ENCODE data around the gene SSBP3. TPM values are rescaled to one million over a fixed set of nuclear protein-coding genes. Genes with fewer than 3 reads are reported as not detected.
A peak's percentile ranks its signal among the peaks of the same experiment; 100 is the strongest.

The SSBP3 gene
- total and polyA plus RNA-seq, 2 of the 13 experiments (the other 11 are each of a cell fraction or from before 2014, with no cell fraction given), result 8.5 to 17.6 TPM

DNA sequence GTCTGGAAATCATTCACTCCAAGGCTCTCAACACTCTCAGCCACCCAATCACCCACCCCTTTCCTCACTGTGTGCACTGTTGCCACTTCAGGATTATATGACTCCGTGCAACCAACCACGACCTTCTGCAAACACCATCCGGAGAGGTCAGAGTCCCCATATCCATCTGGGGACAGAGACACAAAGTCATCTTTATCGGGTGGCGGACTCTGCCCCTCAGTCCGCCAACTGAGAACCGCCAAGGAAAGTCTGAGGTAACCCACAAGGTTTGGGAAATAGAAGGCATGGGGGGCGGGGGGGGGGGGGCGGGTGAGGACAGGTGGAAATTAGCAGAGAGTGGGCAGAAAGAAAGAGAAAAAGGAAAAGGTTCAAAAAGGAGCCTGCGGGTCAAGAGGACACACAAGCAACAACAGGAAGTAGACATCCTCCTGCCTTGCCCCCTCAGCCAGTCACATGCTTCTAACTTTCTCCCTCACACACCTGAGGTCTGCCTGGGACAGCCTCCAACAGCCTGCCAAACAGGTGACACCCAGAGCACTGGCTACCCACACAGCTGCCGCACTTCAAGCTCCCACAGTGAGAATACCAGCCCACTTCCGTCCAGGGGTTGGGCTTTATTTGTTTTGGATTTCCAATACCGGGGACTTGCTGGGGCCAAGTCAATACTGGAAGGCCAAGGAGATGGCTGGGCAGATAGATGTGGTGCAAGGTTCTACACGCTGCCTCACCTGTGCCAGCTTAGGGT is 58.1 kb downstream of the SSBP3 start (continued):
- TF ChIP-seq, protein P1, sequence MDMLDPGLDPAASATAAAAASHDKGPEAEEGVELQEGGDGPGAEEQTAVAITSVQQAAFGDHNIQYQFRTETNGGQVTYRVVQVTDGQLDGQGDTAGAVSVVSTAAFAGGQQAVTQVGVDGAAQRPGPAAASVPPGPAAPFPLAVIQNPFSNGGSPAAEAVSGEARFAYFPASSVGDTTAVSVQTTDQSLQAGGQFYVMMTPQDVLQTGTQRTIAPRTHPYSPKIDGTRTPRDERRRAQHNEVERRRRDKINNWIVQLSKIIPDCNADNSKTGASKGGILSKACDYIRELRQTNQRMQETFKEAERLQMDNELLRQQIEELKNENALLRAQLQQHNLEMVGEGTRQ (IDR thresholded peaks at IDR 0.05; ENCODE audit: low read depth, low read length), result no peak
- TF ChIP-seq, protein P1 (CRISPR knock-in tag; IDR thresholded peaks at IDR 0.05; ENCODE audit: borderline replicate concordance), result no peak
- TF ChIP-seq ZNF441 (CRISPR knock-in tag; IDR thresholded peaks at IDR 0.05; ENCODE audit: borderline replicate concordance) (no peak), ZFYVE20 (CRISPR knock-in tag; IDR thresholded peaks at IDR 0.05; ENCODE audit: borderline replicate concordance, low read depth) (no peak), ZNF678 (CRISPR knock-in tag; IDR thresholded peaks at IDR 0.05) (no peak), STAT5B (CRISPR knock-in tag; IDR thresholded peaks at IDR 0.05) (no peak), TCF7 (IDR thresholded peaks at IDR 0.05; ENCODE audit: low read depth) (no peak), U2AF2 (IDR thresholded peaks at IDR 0.05; ENCODE audit: low read depth, low read length) (no peak), ZNF577 (CRISPR knock-in tag; IDR thresholded peaks at IDR 0.05; ENCODE audit: borderline replicate concordance, low read depth) (no peak), SIX1 (CRISPR knock-in tag; IDR thresholded peaks at IDR 0.05; ENCODE audit: borderline replicate concordance) (peak; percentile 40; the same call in 1 of the 2 replicates), IRX3 (CRISPR knock-in tag; IDR thresholded peaks at IDR 0.05; ENCODE audit: borderline replicate concordance, low read depth) (no peak), ZNF883 (CRISPR knock-in tag; IDR thresholded peaks at IDR 0.05; ENCODE audit: not compliant biosample characterization) (no peak), CCDC6 (CRISPR knock-in tag; IDR thresholded peaks at IDR 0.05) (no peak), AGO1 (IDR thresholded peaks at IDR 0.05; ENCODE audit: low read depth, low read length, poor library complexity, severe bottlenecking) (no peak), DMAP1 (CRISPR knock-in tag; IDR thresholded peaks at IDR 0.05) (no peak; the same call in 1 of the 2 replicates)
- TF ChIP-seq, protein P2, sequence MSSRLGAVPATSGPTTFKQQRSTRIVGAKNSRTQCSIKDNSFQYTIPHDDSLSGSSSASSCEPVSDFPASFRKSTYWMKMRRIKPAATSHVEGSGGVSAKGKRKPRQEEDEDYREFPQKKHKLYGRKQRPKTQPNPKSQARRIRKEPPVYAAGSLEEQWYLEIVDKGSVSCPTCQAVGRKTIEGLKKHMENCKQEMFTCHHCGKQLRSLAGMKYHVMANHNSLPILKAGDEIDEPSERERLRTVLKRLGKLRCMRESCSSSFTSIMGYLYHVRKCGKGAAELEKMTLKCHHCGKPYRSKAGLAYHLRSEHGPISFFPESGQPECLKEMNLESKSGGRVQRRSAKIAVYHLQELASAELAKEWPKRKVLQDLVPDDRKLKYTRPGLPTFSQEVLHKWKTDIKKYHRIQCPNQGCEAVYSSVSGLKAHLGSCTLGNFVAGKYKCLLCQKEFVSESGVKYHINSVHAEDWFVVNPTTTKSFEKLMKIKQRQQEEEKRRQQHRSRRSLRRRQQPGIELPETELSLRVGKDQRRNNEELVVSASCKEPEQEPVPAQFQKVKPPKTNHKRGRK (CRISPR knock-in tag; IDR thresholded peaks at IDR 0.05), result no peak
- TF ChIP-seq, protein P3, sequence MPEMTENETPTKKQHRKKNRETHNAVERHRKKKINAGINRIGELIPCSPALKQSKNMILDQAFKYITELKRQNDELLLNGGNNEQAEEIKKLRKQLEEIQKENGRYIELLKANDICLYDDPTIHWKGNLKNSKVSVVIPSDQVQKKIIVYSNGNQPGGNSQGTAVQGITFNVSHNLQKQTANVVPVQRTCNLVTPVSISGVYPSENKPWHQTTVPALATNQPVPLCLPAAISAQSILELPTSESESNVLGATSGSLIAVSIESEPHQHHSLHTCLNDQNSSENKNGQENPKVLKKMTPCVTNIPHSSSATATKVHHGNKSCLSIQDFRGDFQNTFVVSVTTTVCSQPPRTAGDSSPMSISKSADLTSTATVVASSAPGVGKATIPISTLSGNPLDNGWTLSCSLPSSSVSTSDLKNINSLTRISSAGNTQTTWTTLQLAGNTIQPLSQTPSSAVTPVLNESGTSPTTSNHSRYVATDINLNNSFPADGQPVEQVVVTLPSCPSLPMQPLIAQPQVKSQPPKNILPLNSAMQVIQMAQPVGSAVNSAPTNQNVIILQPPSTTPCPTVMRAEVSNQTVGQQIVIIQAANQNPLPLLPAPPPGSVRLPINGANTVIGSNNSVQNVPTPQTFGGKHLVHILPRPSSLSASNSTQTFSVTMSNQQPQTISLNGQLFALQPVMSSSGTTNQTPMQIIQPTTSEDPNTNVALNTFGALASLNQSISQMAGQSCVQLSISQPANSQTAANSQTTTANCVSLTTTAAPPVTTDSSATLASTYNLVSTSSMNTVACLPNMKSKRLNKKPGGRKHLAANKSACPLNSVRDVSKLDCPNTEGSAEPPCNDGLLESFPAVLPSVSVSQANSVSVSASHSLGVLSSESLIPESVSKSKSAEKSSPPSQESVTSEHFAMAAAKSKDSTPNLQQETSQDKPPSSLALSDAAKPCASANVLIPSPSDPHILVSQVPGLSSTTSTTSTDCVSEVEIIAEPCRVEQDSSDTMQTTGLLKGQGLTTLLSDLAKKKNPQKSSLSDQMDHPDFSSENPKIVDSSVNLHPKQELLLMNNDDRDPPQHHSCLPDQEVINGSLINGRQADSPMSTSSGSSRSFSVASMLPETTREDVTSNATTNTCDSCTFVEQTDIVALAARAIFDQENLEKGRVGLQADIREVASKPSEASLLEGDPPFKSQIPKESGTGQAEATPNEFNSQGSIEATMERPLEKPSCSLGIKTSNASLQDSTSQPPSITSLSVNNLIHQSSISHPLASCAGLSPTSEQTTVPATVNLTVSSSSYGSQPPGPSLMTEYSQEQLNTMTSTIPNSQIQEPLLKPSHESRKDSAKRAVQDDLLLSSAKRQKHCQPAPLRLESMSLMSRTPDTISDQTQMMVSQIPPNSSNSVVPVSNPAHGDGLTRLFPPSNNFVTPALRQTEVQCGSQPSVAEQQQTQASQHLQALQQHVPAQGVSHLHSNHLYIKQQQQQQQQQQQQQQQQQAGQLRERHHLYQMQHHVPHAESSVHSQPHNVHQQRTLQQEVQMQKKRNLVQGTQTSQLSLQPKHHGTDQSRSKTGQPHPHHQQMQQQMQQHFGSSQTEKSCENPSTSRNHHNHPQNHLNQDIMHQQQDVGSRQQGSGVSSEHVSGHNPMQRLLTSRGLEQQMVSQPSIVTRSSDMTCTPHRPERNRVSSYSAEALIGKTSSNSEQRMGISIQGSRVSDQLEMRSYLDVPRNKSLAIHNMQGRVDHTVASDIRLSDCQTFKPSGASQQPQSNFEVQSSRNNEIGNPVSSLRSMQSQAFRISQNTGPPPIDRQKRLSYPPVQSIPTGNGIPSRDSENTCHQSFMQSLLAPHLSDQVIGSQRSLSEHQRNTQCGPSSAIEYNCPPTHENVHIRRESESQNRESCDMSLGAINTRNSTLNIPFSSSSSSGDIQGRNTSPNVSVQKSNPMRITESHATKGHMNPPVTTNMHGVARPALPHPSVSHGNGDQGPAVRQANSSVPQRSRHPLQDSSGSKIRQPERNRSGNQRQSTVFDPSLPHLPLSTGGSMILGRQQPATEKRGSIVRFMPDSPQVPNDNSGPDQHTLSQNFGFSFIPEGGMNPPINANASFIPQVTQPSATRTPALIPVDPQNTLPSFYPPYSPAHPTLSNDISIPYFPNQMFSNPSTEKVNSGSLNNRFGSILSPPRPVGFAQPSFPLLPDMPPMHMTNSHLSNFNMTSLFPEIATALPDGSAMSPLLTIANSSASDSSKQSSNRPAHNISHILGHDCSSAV (CRISPR knock-in tag; IDR thresholded peaks at IDR 0.05; ENCODE audit: borderline replicate concordance), result no peak
